NCI-H2227 treated with DMSO at 0.1 percent for 48 hours (cell line): Measurements from ENCODE around the gene CGB3.
"Not testable (repeated sequence)": the region's sequence is repeated elsewhere in the genome, so short reads cannot be mapped to it uniquely, and the experiment has no call there.

ENCODE experiments used
- DNase-seq: peaks from one replicate; lab custom pipeline; 2025; lab: John Stamatoyannopoulos, UW

CGB3 gene

GRCh38 chr19:49024233-49024632 lies at the start of gene CGB3:
CGB3 (minus strand) TSS chr19:49024333; CDS start chr19:49023971, 362 bp downstream.
- DNase-seq, result not testable (repeated sequence)

- no peak for DNase-seq
Measured at GRCh38 chr19:49071860-49072547, 47.9 kb upstream of the CGB3 start.

GRCh38 chr19:49070416-49070815 lies 46.3 kb upstream of the CGB3 start:
- no peak for DNase-seq

DNA sequence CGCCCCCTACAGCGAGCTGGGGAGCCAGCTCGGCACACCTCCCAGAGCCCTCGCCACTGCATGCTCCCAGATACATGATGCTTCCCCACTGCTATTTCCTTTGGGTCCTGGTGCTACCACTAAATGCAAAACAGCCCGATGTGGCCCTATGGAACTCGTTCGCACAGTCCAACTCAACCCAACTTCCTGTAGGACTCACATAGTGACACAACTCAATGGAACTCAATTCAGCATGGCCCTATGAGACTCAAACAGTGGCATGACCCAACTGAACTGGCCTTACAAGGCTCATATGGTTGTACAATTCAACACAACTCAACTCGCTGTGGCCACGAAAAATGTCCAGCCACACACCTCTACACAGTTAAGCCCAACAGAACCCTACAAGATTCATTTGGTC lies 44.9 kb upstream of the CGB3 start:
- no peak for DNase-seq

DNA sequence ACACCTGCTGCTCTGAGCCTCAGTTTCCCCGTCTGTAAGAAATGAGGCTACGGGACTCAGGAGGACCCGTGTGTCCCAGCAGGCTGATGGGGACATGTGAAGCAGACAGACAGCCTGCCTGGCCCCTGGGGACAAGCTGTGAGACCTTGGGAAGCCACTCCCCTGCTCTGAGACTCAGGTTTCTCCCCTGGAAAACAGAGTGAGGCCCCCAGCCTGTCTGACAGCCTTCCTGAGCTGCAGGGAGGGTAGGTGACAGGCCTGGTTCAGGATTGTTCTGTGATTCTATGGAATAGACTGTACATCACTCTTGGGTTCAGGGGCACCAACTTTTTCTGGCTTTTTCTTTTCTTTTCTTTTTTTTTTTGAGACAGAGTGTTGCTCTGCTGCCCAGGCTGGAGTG lies 43.4 kb upstream of the CGB3 start:
- no peak for DNase-seq

- DNase-seq, result no peak
Measured at GRCh38 chr19:49065905-49066512, 41.9 kb upstream of the CGB3 start.

DNA sequence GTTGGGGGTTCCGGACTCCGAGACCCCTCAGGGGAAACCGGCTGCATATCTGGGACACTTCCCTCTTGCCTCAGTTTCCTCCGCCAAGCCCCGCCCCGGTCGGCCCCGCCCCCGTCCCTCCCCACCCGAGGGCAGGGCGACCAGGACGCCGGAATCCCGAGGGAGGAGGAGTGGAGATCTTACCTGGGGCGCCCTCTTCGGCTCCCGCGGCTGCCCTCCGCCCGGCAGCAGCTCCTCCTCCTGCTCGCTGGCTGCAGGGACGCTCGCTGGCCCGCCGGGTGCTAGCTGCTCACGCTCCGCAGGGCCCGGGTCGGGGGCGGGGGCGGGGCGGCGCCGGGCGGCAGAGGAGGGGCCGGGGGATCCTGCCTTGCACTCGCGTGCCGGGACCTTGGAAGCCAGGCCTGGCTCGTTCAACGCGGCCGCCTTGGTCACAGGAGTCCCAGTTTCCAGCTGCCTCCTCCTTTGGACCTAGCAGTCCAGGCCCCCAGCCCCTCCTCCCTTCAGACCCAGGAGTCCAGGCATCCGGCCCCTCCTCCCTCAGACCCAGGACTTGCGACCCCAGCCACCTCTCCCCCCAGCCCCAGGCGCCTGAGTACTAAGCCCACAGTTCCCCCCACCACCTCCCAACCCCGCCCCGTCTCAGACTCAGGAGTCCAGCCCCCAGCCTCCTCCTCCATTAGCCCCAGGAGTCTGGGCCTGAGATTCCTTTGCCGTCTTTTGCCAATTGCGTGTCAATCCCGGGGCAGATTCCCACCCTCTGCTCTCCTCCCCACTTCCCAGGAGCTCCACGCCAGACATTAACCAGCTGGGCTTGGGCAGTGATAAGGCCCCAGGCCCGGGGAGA lies 40.9 kb upstream of the CGB3 start, which contains the start of gene NTF4:
Gene NTF4 (minus strand): TSS at position 51 of the 844 bp plus-strand sequence. CDS start 2,821 bp downstream, outside the sequence.
- no peak for DNase-seq

- no peak for DNase-seq
Measured at GRCh38 chr19:49064029-49064629, 40.0 kb upstream of the CGB3 start.

GRCh38 chr19:49061445-49061844 lies 37.3 kb upstream of the CGB3 start:
- DNase-seq, result no peak

DNA sequence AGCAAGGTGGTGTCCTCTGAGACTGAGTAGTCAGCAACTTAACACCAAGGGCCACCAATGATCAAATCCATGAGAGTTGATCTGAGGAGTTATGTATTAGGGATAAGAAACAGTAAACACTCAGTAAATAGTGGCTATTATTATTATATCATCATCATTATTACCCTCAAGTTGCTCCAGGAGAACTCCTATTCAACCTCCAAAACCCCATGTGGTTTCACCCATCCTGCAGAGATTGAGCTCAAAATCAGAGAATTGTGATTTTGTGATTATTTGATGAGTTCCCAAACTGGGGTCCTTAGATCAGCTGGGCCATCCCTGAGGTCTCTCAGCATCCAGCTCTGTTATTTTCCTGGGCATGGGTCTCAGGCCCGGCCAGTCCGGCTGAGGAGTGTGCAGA lies 36.9 kb upstream of the CGB3 start:
- no peak for DNase-seq

DNA sequence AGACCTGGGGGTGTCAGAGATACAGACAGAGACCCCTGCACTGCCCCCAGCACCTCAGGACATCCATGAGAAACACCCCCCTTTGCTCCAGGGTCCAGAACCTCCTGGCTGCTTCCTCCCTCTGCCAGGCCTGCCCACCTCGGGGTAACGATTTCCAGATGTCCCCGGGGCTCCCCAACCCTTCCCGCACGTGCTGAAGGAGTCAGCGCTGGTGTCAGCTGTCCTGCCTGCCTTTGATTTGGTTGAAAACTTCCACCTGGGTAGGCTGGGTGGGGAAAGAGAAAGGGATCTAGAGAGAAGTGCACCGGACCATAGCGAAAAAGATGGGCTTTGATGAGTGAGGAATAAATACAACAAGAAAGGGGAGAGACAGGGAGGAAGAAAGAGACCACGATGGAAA lies 34.9 kb upstream of the CGB3 start:
- no peak for DNase-seq

DNA sequence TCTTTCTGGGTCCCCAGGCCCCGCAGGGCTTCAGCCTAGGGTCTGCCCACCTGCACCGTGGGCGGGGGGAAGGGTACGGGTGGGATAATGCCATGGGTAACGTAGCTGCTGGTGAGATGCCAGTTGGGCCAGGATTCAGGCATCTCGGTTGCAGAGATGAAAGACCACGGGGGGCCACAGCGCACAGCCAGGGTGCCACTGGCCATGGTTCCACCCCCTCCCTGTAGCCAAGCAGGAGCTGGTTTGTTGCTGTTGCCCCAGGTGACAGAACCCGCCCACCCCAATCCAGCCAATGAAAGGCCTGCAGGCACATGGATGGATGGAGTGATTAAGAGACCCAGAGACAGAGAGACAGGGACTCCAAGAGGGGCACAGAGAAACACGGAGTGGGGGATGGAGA lies 34.4 kb upstream of the CGB3 start:
- no peak for DNase-seq

- DNase-seq, result no peak
Measured at GRCh38 chr19:49057636-49058234, 33.6 kb upstream of the CGB3 start, which contains the start of gene CGB7. CGB7 (minus strand) TSS chr19:49057749; CDS start chr19:49055375, 2,374 bp downstream.

DNA sequence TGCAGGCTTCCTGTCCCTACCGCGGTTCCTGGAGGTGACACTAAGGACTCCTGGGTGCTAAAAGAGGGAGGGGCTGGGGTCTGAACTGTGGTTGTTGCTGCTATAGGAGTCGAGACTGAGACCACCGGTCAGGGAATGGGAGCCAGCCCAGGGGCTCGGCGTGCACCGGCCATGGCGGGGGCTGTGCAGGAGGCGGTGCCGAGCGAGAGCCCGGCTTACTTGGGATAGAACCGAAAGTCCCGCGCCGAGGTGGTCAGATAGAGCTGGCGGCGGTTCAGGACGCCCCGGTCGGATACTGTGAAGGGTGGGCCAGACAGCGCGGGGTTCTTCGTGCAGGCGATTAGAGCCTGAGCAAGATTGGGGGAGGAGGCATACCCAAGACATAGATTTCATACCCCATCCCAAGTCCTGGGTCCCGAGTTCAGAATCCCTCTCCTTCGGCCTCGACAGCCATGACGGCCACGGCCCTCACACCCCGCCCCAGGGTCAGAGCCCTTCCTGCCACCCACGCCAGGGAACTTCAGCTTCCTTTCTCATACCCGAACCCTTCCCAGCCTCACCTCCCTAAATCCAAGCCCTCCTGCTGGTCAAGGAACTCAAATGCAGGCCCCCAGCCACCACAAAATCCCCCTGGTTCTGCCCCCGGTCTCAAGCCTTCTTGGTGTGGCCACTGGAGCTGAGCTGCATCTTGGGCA lies 32.9 kb upstream of the CGB3 start:
- DNase-seq, result not testable (repeated sequence)

DNA sequence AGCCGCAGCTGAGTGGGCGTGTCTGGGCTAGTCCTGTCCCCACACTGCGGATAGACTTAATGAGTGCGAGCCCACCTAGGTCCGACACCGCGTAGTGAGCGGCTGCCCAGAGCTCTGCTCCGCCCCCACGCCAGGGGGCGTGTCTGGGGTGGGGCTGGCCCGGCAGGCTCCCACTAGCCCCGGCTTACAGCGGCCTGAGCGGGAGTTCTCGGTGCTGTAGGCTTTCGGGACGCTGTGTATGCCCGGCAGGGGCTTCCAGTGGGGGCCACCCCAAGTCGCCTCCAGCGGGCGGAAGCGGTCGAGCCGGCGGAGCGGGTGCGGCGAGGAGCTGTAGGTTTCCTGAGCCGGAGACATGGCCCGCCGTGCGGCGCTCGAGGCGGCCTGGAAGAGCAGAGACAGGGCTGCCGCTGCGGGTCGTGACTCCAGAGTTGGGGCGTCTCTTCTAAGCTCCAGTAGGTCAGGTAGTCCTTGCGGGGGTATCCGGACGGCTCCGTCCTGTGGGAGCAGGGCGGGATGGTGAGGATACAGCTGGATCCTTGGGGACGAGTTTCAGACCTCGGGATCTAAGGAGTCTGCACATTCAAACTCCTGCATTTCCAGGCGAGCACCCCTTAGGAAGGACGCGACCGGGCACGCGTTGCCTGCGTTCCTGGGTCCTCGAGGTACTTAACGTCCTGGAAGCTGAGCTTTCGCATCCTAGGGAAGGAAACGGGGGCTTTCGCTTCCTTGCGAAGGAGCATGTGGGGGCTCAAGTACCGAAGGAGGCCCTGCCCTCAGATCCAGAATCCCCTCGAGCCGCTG lies 32.2 kb upstream of the CGB3 start:
- no peak for DNase-seq

- DNase-seq, result not testable (repeated sequence)
Measured at GRCh38 chr19:49050376-49051033, 26.4 kb upstream of the CGB3 start.

DNA sequence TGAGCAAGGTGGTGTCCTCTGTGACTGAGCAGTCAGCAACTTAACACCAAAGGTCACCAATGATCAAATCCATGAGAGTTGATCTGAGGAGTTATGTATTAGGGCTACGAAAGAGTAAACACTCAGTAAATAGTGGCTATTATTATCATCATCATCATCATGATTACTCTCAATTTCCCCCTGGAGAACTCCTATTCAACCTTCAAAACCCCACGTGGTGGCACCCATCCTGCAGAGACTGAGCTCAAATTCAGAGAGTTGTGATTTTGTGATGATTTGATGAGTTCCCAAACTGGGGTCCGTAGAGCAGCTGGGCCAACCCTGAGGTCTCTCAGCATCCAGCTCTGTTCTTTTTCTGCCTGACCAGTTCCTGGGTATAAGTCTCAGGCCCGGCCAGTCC lies 25.7 kb upstream of the CGB3 start:
- not testable (repeated sequence) for DNase-seq

DNA sequence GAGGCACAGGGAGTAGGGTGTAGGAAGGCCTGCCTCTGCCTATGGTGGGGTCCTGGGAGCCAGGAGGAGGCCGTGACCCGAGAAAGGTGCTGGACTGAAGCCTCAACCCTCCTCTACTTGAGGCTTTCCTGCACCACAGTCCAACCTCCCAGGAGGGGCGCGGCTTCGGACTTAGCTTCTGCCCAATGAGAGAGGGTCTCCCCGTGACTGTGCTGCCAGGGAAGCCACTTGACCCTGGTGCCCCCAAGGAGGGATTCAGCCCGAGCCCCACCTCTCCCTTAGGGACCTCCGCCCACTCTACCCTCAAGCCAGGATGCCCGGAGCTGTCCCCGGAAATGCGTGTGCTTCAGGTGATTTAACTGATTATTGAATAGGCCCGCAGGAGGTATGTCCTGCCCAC lies 24.9 kb upstream of the CGB3 start, which contains the start of gene CGB8:
Gene CGB8 (minus strand): TSS at position 101 of the 400 bp plus-strand sequence. CDS start 372 bp downstream, outside the sequence.
- DNase-seq, result not testable (repeated sequence)

DNA sequence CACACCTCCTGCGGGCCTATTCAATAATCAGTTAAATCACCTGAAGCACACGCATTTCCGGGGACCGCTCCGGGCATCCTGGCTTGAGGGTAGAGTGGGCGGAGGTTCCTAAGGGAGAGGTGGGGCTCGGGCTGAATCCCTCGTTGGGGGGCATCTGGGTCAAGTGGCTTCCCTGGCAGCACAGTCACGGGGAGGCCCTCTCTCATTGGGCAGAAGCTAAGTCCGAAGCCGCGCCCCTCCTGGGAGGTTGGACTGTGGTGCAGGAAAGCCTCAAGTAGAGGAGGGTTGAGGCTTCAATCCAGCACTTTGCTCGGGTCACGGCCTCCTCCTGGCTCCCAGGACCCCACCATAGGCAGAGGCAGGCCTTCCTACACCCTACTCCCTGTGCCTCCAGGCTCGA lies 19.4 kb upstream of the CGB3 start, which contains the start of gene CGB5:
Gene CGB5 (plus strand): TSS at position 301 of the 400 bp plus-strand sequence. CDS start 362 bp downstream, outside the sequence.
- not testable (repeated sequence) for DNase-seq
